Measurements from ENCODE around the gene STEAP4. TPM values are rescaled to one million over a fixed set of nuclear protein-coding genes. Genes with fewer than 3 reads are reported as not detected.

Gene STEAP4
- total RNA-seq = 1.7 and 2.3 TPM in 2 replicates

- H3K4me3 ChIP-seq (ENCODE audit: low read depth, low read length) = peak within 1 kb of the TSS; percentile 39
- no peak for TF ChIP-seq CTCF (IDR thresholded peaks at IDR 0.05; ENCODE audit: insufficient read depth, low read length, poor library complexity, severe bottlenecking)
- no peaks in the 10 kb centered on the region for H3K27me3 ChIP-seq (ENCODE audit: control insufficient read depth, insufficient read depth, low read length)
- no peaks in the 10 kb centered on the region for H3K36me3 ChIP-seq (ENCODE audit: control insufficient read depth, insufficient read depth, low read length)
- DNase-seq (ENCODE audit: low read depth) = no peak
These were observed at the start of gene STEAP4 for GRCh38 chr7:88306590-88307048. Gene STEAP4, minus strand, starts transcription at chr7:88306894. Its CDS starts 22,625 bp downstream, at chr7:88284269.

GRCh38 chr7:88355011-88355410 lies 48.3 kb upstream of the STEAP4 start:
- Histone ChIP-seq H3K4me3 (ENCODE audit: low read depth, low read length) (no peak overlapping the region), H3K36me3 (ENCODE audit: control insufficient read depth, insufficient read depth, low read length) (no peaks in the 10 kb centered on the region), H3K27me3 (ENCODE audit: control insufficient read depth, insufficient read depth, low read length) (no peaks in the 10 kb centered on the region)
- no peak for DNase-seq (ENCODE audit: low read depth)
- no peak for TF ChIP-seq CTCF (IDR thresholded peaks at IDR 0.05; ENCODE audit: insufficient read depth, low read length, poor library complexity, severe bottlenecking)

DNA sequence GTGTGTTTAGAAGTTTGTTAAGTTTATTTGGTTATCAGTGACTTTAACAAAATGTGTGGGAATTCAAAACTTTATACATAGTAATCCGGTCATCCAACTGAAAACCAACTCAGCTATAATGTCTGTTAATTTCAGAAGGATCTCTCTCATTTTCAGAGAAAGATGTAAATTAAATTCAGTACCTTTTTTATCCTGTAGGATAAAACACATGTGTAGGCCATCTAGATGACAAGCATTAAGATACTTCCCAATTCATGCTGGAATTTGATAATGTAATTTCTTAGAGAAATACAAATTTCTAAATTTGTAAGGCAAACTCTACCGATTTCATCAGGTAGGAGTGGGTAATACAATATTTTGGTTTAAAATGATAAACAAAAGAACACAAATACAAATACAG lies 43.4 kb upstream of the STEAP4 start:
- TF ChIP-seq CTCF (IDR thresholded peaks at IDR 0.05; ENCODE audit: insufficient read depth, low read length, poor library complexity, severe bottlenecking) = no peak

DNA sequence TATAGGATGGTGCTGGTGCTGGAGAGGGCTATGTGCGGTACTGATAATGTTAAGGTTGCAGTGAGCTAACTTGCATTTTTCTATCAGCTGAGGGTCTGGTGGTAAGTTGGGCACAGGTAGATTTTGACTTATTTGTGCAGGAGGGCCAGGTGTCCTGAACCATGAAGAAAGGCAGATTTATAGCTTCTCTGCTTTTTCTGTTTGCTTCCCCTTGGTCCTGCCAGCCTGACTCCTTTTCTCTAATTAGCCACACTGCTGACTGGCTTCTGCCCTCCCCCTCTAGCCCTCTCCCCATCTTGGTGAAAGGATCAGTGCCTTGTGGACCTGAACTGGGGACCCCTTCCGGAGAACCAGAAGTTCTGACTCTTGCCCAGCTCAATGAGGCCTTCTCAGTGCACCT lies 40.8 kb upstream of the STEAP4 start:
- H3K27me3 ChIP-seq (ENCODE audit: control insufficient read depth, insufficient read depth, low read length) = no peaks in the 10 kb centered on the region
- H3K36me3 ChIP-seq (ENCODE audit: control insufficient read depth, insufficient read depth, low read length) = no peaks in the 10 kb centered on the region
- DNase-seq (ENCODE audit: low read depth) = no peak
- no peak for TF ChIP-seq CTCF (IDR thresholded peaks at IDR 0.05; ENCODE audit: insufficient read depth, low read length, poor library complexity, severe bottlenecking)
- no peak overlapping the region for H3K4me3 ChIP-seq (ENCODE audit: low read depth, low read length)

More for the DNA sequence above, 43.4 kb upstream of the STEAP4 start:
- no peak for DNase-seq (ENCODE audit: low read depth)
- Histone ChIP-seq H3K36me3 (ENCODE audit: control insufficient read depth, insufficient read depth, low read length) (no peaks in the 10 kb centered on the region), H3K27me3 (ENCODE audit: control insufficient read depth, insufficient read depth, low read length) (no peaks in the 10 kb centered on the region), H3K4me3 (ENCODE audit: low read depth, low read length) (no peak overlapping the region)

- no peak for TF ChIP-seq CTCF (IDR thresholded peaks at IDR 0.05; ENCODE audit: insufficient read depth, low read length, poor library complexity, severe bottlenecking)
- no peak overlapping the region for H3K4me3 ChIP-seq (ENCODE audit: low read depth, low read length)
- no peak for DNase-seq (ENCODE audit: low read depth)
- no peaks in the 10 kb centered on the region for H3K36me3 ChIP-seq (ENCODE audit: control insufficient read depth, insufficient read depth, low read length)
- no peaks in the 10 kb centered on the region for H3K27me3 ChIP-seq (ENCODE audit: control insufficient read depth, insufficient read depth, low read length)
These were observed 40.4 kb upstream of the STEAP4 start for GRCh38 chr7:88347090-88347489.

DNA sequence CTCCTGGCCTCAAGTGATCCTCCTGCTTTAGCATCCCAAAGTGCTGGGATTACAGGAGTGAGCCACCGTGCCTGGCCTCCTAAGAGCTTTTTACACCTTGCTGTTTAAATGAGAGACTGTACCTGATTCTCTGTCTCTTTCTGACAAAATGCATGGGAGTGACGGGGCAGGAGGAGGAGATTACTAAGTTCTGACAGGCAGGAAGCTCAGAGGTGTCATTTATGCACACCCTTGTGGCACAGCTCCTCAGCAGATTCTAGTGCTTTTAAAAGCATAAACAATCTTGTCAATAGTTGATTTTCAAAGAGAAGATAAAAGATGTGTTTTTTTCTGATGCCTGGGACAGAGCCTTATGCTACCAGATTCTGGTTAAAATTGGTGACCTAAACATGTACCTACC lies 39.7 kb upstream of the STEAP4 start:
- H3K36me3 ChIP-seq (ENCODE audit: control insufficient read depth, insufficient read depth, low read length) = no peaks in the 10 kb centered on the region
- no peak overlapping the region for H3K4me3 ChIP-seq (ENCODE audit: low read depth, low read length)
- DNase-seq (ENCODE audit: low read depth) = no peak
- no peak for TF ChIP-seq CTCF (IDR thresholded peaks at IDR 0.05; ENCODE audit: insufficient read depth, low read length, poor library complexity, severe bottlenecking)
- no peaks in the 10 kb centered on the region for H3K27me3 ChIP-seq (ENCODE audit: control insufficient read depth, insufficient read depth, low read length)

Measured in kidney epithelial cell (primary cell).